Measurements from ENCODE around the gene TEX22. TPM values are rescaled to one million over a fixed set of nuclear protein-coding genes. Genes with fewer than 3 reads are reported as not detected.
"Not testable (repeated sequence)": the region's sequence is repeated elsewhere in the genome, so short reads cannot be mapped to it uniquely, and the experiment has no call there.

The TEX22 gene
- total RNA-seq, 4 donors from 2014 or later: 0.22 to 0.81 (median 0.33) TPM; not detected in 1

GRCh38 chr14:105358943-105359342, 39.4 kb upstream of the TEX22 start:
- WGBS, 2 donors: 96% methylated on average over 16 of the region's 16 CpGs
- no peaks in the 10 kb centered on the region for H3K27me3 ChIP-seq
- H3K4me1 ChIP-seq: no peaks in the 10 kb centered on the region
- no peak overlapping the region for H3K27ac ChIP-seq
- no peaks in the 10 kb centered on the region for H3K9me3 ChIP-seq
- intact Hi-C loops (cut with DNase I): no loop called here
- no peaks in the 10 kb centered on the region for H3K36me3 ChIP-seq
- DNase-seq: no peak
- TF ChIP-seq POLR2A (IDR thresholded peaks at IDR 0.05): no peak
- no peak for TF ChIP-seq CTCF (IDR thresholded peaks at IDR 0.05)
- no peak overlapping the region for H3K4me3 ChIP-seq (replicated peaks in 1 of 3)

GRCh38 chr14:105361412-105361811, 36.9 kb upstream of the TEX22 start:
- DNase-seq; H3K27ac ChIP-seq; H3K9me3 ChIP-seq; H3K4me3 ChIP-seq (replicated peaks in 1 of 3); intact Hi-C loops (cut with DNase I); H3K36me3 ChIP-seq; H3K4me1 ChIP-seq; H3K27me3 ChIP-seq: not testable (repeated sequence)
- WGBS, 2 donors: 94 to 95% methylated on average over 10 of the region's 10 CpGs

DNA sequence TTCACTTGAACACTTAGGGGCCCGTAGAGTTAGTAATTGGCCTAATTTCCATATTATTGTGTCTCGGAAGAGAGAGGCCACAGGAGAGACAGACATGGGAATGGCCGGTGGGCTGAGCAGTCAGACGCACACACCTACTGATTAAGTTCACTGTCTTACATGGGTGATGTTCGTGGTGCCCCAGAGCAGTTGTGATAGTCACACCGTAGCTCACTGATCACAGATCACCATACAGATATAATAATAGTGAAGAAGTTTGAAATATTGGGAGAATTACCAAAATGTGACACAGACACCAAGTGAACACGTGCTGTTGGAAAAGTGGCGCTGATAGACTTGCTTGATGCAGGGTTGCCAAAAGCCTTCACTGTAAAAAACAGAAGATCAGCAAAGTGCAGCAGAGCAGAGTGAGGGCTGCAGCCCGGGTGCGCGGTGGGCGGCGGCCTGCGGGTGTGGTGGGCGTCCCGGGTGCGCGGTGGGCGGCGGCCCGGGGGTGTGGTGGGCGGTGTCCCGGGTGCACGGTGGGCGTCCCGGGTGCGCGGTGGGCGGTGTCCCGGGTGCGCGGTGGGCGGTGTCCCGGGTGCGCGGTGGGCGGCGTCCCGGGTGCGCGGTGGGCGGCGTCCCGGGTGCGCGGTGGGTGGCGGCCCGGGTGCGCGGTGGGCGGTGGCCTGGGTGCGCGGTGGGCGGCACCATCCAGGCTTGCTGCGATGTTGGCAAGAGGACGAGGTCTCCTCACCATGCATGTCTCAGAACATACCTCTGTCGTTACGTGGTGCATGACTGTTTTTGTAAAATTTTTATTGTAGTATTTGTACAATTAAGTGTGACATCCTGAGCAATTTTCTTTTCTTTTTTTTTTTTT, 34.3 kb upstream of the TEX22 start:
- H3K4me3 ChIP-seq (replicated peaks in 1 of 3): no peak overlapping the region
- 14 to 22% methylated on average over 16 to 51 of the region's 58 CpGs for WGBS, 2 donors
- TF ChIP-seq CTCF (IDR thresholded peaks at IDR 0.05) (no peak), POLR2A (IDR thresholded peaks at IDR 0.05) (no peak)
- peak; percentile 49 to 55 for DNase-seq
- no peak overlapping the region for H3K27ac ChIP-seq
- peaks cover 0 to 7% of the 10 kb centered on the region in 2 donors for H3K36me3 ChIP-seq
- no peaks in the 10 kb centered on the region for H3K9me3 ChIP-seq
- no peaks in the 10 kb centered on the region for H3K27me3 ChIP-seq
- no peaks in the 10 kb centered on the region for H3K4me1 ChIP-seq
- intact Hi-C loops (cut with DNase I): no loop called here

- Histone ChIP-seq H3K4me1 (no peaks in the 10 kb centered on the region), H3K9me3 (no peaks in the 10 kb centered on the region), H3K27ac (no peak overlapping the region), H3K4me3 (replicated peaks in 1 of 3) (no peak overlapping the region), H3K27me3 (no peaks in the 10 kb centered on the region), H3K36me3 (peaks cover 0 to 11% of the 10 kb centered on the region in 2 donors)
- WGBS, 2 donors: 85 to 95% methylated on average over 8 to 11 of the region's 11 CpGs
- TF ChIP-seq CTCF (IDR thresholded peaks at IDR 0.05) (no peak), POLR2A (IDR thresholded peaks at IDR 0.05) (no peak)
- intact Hi-C loops (cut with DNase I): loop anchor here (5.0 kb wide), 1 partner anchor 122 kb away; the partner anchor contains the start of gene CRIP1
- no peak for DNase-seq
These were observed 33.2 kb upstream of the TEX22 start for GRCh38 chr14:105365101-105365500.

GRCh38 chr14:105365681-105366080, 32.7 kb upstream of the TEX22 start:
- DNase-seq: no peak

More at GRCh38 chr14:105365681-105366080, 32.7 kb upstream of the TEX22 start:
- Histone ChIP-seq H3K27me3 (no peaks in the 10 kb centered on the region), H3K36me3 (peaks cover 0 to 11% of the 10 kb centered on the region in 2 donors), H3K9me3 (no peaks in the 10 kb centered on the region), H3K4me1 (no peaks in the 10 kb centered on the region), H3K4me3 (replicated peaks in 1 of 3) (no peak overlapping the region), H3K27ac (no peak overlapping the region)
- 92 to 98% methylated on average over 12 of the region's 12 CpGs for WGBS, 2 donors
- intact Hi-C loops (cut with DNase I): loop anchor here (5.0 kb wide), 1 partner anchor 122 kb away; the partner anchor contains the start of gene CRIP1
- TF ChIP-seq POLR2A (IDR thresholded peaks at IDR 0.05): no peak
- no peak for TF ChIP-seq CTCF (IDR thresholded peaks at IDR 0.05)
